Activated naive CD8-positive, alpha-beta T cell treated with anti-CD3 and anti-CD28 coated beads, Interleukin-2, amount 50 U/mL, for 16 hours (primary cell): ENCODE results near the gene TSHZ1.
"Not testable (repeated sequence)": the region's sequence is repeated elsewhere in the genome, so short reads cannot be mapped to it uniquely, and the experiment has no call there.

ENCODE experiments used
- DNase-seq: peaks from one replicate; pipeline ENCODE4 v3.0.0-alpha.2; 2020; ENCODE audit warnings: low read depth, low spot score

TSHZ1 gene

GRCh38 chr18:75183973-75184493 lies 26.6 kb upstream of the TSHZ1 start:
- no peak for DNase-seq

- no peak for DNase-seq
Measured at GRCh38 chr18:75185460-75185859, 25.1 kb upstream of the TSHZ1 start.

- not testable (repeated sequence) for DNase-seq
Measured at GRCh38 chr18:75187702-75188101, 22.9 kb upstream of the TSHZ1 start.

- no peak for DNase-seq
Measured at GRCh38 chr18:75189696-75190095, 20.9 kb upstream of the TSHZ1 start.

- no peak for DNase-seq
Measured at GRCh38 chr18:75192899-75193298, 17.7 kb upstream of the TSHZ1 start.

- no peak for DNase-seq
Measured at GRCh38 chr18:75198036-75198435, 12.6 kb upstream of the TSHZ1 start.

GRCh38 chr18:75199327-75199726 lies 11.3 kb upstream of the TSHZ1 start:
- DNase-seq: no peak

- DNase-seq: no peak
Measured at GRCh38 chr18:75200071-75200470, 10.5 kb upstream of the TSHZ1 start.

- no peak for DNase-seq
Measured at GRCh38 chr18:75200605-75201280, 9.9 kb upstream of the TSHZ1 start.

GRCh38 chr18:75201282-75202270 lies 9.0 kb upstream of the TSHZ1 start:
- no peak for DNase-seq

GRCh38 chr18:75202696-75203365 lies 7.8 kb upstream of the TSHZ1 start:
- DNase-seq: no peak

GRCh38 chr18:75203416-75204268 lies 7.0 kb upstream of the TSHZ1 start:
- no peak for DNase-seq

GRCh38 chr18:75204269-75204731 lies 6.3 kb upstream of the TSHZ1 start:
- no peak for DNase-seq

- no peak for DNase-seq
Measured at GRCh38 chr18:75204732-75205513, 5.7 kb upstream of the TSHZ1 start.

- no peak for DNase-seq
Measured at GRCh38 chr18:75205514-75206132, 5.0 kb upstream of the TSHZ1 start.

- no peak for DNase-seq
Measured at GRCh38 chr18:75206452-75207309, 3.9 kb upstream of the TSHZ1 start.

- no peak for DNase-seq
Measured at GRCh38 chr18:75207310-75208154, 3.1 kb upstream of the TSHZ1 start.
